NCI-H524 (cell line): Measurements from ENCODE around the gene SH3BP4.

Experiments used
- DNase-seq, 2 experiments: peaks; one replicate each; lab custom pipeline; 2025; lab: John Stamatoyannopoulos, UW

The SH3BP4 gene

GRCh38 chr2:234951664-234952269 is at the start of gene SH3BP4:
Gene SH3BP4 (plus strand): TSS chr2:234952017. CDS start chr2:235035003, 82,986 bp downstream.
- DNase-seq: peak; percentile 13 to 63

GRCh38 chr2:234904785-234905184 is 47.0 kb upstream of the SH3BP4 start:
- DNase-seq: no peak

- DNase-seq: no peak
Measured at GRCh38 chr2:234905547-234906265, 46.1 kb upstream of the SH3BP4 start.

- DNase-seq: no peak
Measured at GRCh38 chr2:234910186-234910679, 41.6 kb upstream of the SH3BP4 start.

GRCh38 chr2:234911271-234911670 is 40.5 kb upstream of the SH3BP4 start:
- DNase-seq: no peak

GRCh38 chr2:234912437-234912836 is 39.4 kb upstream of the SH3BP4 start:
- no peak for DNase-seq

GRCh38 chr2:234913208-234913626 is 38.6 kb upstream of the SH3BP4 start:
- peak in 1 of 2 experiments; percentile 51 for DNase-seq

GRCh38 chr2:234914371-234915154 is 37.3 kb upstream of the SH3BP4 start:
- no peak for DNase-seq

- no peak for DNase-seq
Measured at GRCh38 chr2:234916674-234917073, 35.1 kb upstream of the SH3BP4 start.

- DNase-seq: no peak
Measured at GRCh38 chr2:234917211-234917975, 34.4 kb upstream of the SH3BP4 start.

GRCh38 chr2:234919711-234920110 is 32.1 kb upstream of the SH3BP4 start:
- no peak for DNase-seq

- no peak for DNase-seq
Measured at GRCh38 chr2:234920836-234921235, 31.0 kb upstream of the SH3BP4 start.

- no peak for DNase-seq
Measured at GRCh38 chr2:234929002-234929401, 22.8 kb upstream of the SH3BP4 start.

- DNase-seq: no peak
Measured at GRCh38 chr2:234930397-234930796, 21.4 kb upstream of the SH3BP4 start.

- DNase-seq: no peak
Measured at GRCh38 chr2:234931371-234931770, 20.4 kb upstream of the SH3BP4 start.

GRCh38 chr2:234932591-234933168 is 19.1 kb upstream of the SH3BP4 start:
- DNase-seq: peak in 1 of 2 experiments; percentile 27

GRCh38 chr2:234935311-234935710 is 16.5 kb upstream of the SH3BP4 start:
- no peak for DNase-seq

GRCh38 chr2:234939576-234939975 is 12.2 kb upstream of the SH3BP4 start:
- no peak for DNase-seq

GRCh38 chr2:234939996-234940395 is 11.8 kb upstream of the SH3BP4 start:
- no peak for DNase-seq

GRCh38 chr2:234940527-234940926 is 11.3 kb upstream of the SH3BP4 start:
- DNase-seq: no peak

- DNase-seq: no peak
Measured at GRCh38 chr2:234945339-234945873, 6.4 kb upstream of the SH3BP4 start.
